ENCODE measurements around the gene OR3A3.
A peak's percentile ranks its signal among the peaks of the same experiment; 100 is the strongest.
"Not testable (repeated sequence)": the region's sequence is repeated elsewhere in the genome, so short reads cannot be mapped to it uniquely, and the experiment has no call there.

Gene OR3A3

DNA sequence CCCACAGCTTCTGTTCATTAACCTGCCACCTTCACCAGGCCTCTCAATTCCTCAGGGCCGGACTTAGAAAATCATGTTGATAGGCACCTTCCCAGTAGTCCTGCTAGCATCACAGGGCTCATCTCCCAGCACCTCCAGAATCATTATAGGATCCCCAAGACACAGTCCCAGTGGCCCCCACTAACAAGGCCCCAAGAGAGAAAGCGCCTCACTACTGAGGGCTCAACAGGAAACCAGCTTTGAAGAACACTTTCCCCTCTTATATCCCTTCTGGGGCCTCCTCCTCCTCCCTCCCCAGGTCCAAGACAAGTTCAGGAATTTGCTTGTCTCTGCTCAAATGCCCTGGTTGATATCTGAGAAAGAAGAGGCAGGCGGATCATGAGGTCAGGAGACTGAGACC lies at the start of gene OR3A3:
Gene OR3A3, plus strand, starts transcription at position 301 of the 400 bp plus-strand sequence.
- no peak for DNase-seq

DNA sequence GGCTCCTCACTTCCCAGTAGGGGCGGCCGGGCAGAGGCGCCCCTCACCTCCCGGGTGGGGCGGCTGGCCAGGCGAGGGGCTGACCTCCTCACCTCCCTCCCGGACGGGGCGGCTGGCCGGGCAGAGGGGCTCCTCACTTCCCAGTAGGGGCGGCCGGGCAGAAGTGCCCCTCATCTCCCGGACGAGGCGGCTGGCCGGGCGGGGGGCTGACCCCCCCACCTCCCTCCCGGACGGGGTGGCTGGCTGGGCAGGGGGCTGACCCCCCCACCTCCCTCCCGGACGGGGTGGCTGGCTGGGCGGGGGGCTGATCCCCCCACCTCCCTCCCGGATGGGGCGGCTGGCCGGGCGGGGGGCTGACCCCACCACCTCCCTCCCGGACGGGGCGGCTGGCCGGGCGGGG lies 40.0 kb upstream of the OR3A3 start:
- not testable (repeated sequence) for DNase-seq

DNA sequence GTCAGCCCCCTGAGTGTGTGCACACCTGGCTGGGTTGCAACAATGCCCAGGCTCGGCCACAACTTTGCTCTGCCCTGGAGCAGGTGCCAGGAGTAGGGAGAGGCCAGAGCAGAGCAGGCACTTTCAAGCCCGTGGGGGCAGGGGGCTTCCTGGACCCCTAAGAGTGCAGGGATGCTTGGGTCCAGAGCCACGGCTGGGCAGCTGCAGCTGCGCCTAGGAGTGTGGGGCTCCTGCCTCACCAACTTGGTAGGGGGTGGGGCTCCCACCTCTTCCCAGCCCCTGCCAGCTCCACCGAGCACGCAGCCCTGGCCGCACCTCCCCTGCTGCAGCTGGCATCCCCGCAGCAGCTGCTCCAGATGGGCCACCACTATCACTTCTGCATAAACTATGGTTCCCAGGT lies 32.8 kb upstream of the OR3A3 start:
- no peak for DNase-seq

GRCh38 chr17:3381957-3382356 lies 29.2 kb upstream of the OR3A3 start:
- no peak for DNase-seq

- no peak for DNase-seq
Measured at GRCh38 chr17:3385869-3386816, 25.0 kb upstream of the OR3A3 start, which contains the start of gene OR3A2. Gene OR3A2 (minus strand): TSS chr17:3386308.

DNA sequence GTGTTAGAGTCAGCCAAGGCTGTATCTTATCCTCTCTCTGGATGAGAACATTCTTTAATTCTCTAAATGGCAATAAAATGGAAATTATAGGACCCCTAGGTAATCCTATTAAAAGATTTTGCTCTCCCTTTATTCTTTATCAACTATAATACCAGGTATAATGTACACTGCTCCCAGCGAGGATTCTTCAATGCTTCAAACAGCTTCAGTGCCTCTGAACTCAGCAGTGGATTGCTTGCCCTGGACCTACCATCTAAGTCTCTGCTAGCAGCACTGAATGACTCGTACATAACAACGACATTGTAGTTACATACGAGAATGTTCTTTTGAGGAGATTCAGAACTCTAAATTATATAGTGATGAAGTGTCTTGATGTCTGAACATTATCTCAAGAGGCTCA lies 21.4 kb upstream of the OR3A3 start:
- no peak for DNase-seq

- DNase-seq = not testable (repeated sequence)
Measured at GRCh38 chr17:3397801-3398200, 13.4 kb upstream of the OR3A3 start.

- no peak for DNase-seq
Measured at GRCh38 chr17:3398310-3398709, 12.9 kb upstream of the OR3A3 start, which contains the start of gene OR1E1. Gene OR1E1 (minus strand): TSS chr17:3398410. CDS start chr17:3398410, 0 bp downstream.

DNA sequence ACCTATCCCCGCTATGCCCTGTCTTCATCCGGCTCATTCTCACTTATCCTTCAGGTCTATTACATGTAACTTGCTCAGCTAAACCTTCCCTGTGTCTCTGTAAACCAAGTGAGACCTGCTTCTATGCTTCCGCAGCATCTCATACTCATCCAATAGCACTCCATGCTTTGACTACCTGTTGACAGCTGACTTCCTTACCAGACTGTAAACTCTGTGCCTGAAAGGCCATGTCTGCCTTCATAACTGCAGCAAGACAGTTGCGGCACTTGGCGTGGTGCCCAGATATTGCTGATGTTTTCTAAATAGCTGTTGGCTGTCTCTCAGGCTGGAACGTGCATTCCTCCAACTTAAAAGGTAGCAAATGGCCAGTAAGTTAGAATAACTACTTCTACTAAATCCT lies 11.1 kb upstream of the OR3A3 start:
- no peak for DNase-seq

DNA sequence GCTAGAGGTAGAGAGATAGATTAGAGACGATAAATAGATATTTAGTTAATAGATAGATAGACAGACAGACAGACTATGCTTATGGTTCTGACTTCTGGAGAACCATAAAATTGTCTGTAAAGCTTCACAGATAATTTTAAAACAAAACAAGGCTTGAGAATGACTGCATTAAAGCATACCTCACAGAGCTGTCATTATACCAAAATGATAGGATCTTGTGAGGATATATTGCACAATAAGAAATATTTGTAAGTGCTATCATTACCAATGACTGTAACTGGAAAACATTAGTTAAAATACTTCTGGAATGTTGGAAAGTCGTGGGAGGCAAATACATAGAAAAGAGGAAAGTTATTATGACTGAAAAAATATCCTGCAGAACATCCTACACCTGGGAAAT lies 9.4 kb upstream of the OR3A3 start:
- DNase-seq = no peak

- DNase-seq = not testable (repeated sequence)
Measured at GRCh38 chr17:3403856-3404255, 7.3 kb upstream of the OR3A3 start.

- DNase-seq = not testable (repeated sequence)
Measured at GRCh38 chr17:3412216-3412615, 1.0 kb downstream of the OR3A3 start.

DNA sequence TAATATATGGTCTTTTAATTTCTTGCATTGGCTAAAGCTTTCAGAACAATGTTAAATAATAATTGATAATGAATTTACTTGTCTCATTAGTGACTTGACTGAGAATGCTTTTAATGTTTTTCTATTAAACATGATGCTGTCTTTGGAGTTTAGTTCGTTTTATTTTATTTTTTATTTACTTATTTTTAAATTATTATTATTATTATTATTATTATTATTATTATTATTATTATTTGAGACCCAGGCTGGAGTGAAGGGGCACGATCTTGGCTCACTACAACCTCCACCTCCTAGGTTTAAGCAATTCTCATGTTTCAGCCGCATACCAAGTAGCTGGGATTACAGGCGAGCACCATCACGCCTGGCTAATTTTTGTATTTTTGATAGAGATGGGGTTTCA lies 4.4 kb downstream of the OR3A3 start:
- DNase-seq = no peak

- DNase-seq = no peak
Measured at GRCh38 chr17:3418222-3418621, 7.1 kb downstream of the OR3A3 start.

- not testable (repeated sequence) for DNase-seq
Measured at GRCh38 chr17:3433215-3433614, 22.0 kb downstream of the OR3A3 start.

DNA sequence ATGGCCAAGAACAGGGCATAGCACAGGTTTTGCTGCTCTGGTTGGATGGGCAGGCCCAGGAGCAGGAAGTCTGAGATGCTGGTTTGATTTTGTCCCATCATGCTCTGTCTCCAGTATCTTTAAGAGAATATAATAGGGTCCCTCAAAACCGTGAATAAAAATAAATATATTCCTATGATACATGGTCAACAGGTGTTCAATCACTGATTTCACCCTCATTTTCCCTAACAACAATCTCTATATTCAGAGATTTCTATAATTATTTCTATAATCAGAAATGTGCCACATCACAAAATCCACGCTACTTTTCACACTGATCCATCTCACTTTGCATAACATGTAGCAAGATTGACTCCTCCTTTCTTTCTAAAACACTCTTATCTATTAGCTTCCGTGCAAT lies 22.6 kb downstream of the OR3A3 start, which contains the start of gene OR1E2:
Gene OR1E2, minus strand, starts transcription at position 101 of the 400 bp plus-strand sequence. Its CDS starts 0 bp downstream, at position 101.
- DNase-seq = no peak

GRCh38 chr17:3438368-3438767 lies 27.2 kb downstream of the OR3A3 start:
- DNase-seq = no peak

DNA sequence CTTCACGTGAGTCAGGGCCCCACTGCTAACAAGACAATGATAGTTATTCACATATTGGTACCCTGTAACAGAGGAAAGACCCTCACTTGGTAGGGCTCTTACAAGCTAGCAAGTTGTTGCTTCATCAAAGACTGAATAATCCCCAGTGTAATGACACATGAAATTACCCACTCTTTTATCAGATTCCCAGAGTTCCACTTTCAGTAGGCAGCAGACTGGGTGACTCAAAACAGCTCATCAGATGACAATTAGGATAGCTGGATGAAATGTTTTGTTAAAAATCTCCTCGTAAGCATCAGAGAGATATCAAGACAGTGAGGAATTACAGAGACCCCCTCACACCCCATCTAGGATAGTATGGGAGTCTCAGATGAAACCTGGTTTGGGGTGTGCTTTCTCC lies 29.3 kb downstream of the OR3A3 start:
- no peak for DNase-seq

DNA sequence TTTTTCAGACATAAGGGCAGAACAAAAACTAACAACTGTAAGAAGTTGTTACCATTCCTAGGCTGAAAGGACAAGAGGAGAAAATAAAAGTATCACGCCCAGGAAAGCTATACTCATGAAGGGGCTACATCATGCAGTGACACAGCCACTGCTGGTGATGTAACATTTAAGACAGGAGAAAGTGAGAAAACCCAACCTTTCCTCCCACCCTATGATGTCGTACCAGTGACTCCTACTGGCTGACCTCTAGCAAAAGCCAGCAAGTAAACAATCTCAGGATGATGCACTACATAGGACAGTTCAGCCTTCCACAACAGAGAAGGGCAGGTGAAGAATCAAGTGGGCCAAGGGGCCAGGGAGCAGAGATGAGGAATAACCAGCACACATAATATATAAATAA lies 36.5 kb downstream of the OR3A3 start:
- DNase-seq = peak; percentile 10

- DNase-seq = peak; percentile 22
Measured at GRCh38 chr17:3448059-3448665, 37.0 kb downstream of the OR3A3 start.

DNA sequence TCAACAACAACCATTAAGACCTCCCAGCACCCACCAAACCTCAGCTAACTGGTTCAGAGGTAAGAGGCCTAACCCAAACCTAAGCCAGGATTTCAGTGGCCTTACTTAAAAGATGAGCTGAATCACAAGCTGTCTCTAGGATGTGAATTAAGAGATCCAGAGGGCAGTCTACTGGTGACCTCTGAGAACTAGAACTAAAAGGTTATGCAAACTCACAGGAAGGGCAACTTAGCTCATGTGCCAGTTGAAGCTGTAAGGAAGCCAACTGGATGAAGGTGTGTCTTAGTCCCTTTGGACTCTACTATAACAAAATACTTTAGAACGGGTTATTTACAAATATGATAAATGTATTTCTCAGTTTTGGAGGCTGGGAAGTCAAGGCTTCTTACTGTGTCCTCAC lies 55.2 kb downstream of the OR3A3 start:
- not testable (repeated sequence) for DNase-seq

- DNase-seq = no peak
Measured at GRCh38 chr17:3469529-3469928, 58.4 kb downstream of the OR3A3 start.

DNA sequence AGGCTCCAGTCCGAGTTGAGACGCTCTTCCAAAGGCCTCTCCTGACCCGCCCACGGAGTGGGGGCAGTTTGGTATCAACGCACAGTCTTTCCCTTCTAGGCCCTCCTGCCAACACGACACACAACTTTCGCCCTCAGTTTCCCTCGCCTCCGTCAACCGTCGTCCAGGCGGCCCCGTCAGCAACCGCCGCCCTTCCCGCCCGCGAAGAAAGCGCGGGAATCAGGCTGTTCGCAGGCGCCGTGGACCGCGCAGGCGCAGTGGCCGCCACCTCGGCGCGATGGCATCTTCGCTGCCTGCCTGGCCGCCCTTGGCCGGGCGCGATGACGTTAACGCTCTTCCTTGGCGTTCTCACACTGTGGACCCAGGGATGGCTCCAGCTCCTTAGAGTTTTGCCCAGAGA lies 60.4 kb downstream of the OR3A3 start, which contains the start of gene SPATA22:
Gene SPATA22, minus strand, starts transcription at position 221 of the 400 bp plus-strand sequence. CDS start 2,494 bp downstream, outside the sequence.
- DNase-seq = no peak

DNA sequence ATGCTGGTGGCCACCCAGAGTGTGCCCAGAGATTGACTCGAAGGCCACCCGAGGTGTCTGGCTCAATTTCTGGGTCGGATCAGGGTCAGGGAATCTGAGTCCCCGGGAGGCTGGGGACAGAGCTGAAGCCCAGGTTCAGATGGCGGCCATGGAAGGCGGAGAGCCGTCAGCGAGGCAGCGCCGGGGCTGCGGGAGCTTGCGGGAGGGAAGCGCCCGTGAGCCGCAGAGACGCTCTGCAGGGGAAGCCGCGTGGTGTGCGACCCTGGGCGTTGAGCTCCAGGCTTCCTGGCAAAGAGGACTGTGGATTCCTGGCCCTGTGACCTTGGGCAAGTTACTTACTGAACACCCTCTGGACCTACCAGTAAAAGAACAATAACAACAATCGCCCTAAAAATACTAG lies 61.0 kb downstream of the OR3A3 start:
- DNase-seq = no peak
